PFSK-1 (cell line): ENCODE data around the gene ATXN7L1.

ENCODE experiments used
- FOXP2 ChIP-seq: optimal IDR thresholded peaks from 2 replicates; pipeline ENCODE3; 2011; ENCODE audit warnings: borderline replicate concordance, control low read depth, inconsistent platforms; ENCODE audit not compliant: insufficient read depth; ENCODE audit errors: extremely low read length, extremely low read depth
- POLR2AphosphoS5 ChIP-seq: IDR thresholded peaks from 2 replicates; pipeline ENCODE4 v1.6.1; 2012; ENCODE audit warnings: low read depth, mild to moderate bottlenecking, control low read depth, low read length, moderate library complexity
- REST ChIP-seq, 2 experiments: IDR thresholded peaks; 2 replicates each; pipeline versions ENCODE4 v1.6.1 to v1.8.0; 2011 to 2012; ENCODE audit warnings: low read depth in 2 of 2, low read length in 2 of 2, control low read depth in 1 of 2, inconsistent platforms in 1 of 2, mild to moderate bottlenecking in 1 of 2, moderate library complexity in 1 of 2; ENCODE audit not compliant: insufficient read depth in 1 of 2
- SIN3A ChIP-seq: IDR thresholded peaks from 2 replicates; pipeline ENCODE4 v1.6.1; 2012; ENCODE audit warnings: mild to moderate bottlenecking, low read length, moderate library complexity, borderline replicate concordance; ENCODE audit not compliant: insufficient read depth
- TAF1 ChIP-seq: IDR thresholded peaks from 2 replicates; pipeline ENCODE4 v1.6.1; 2012; ENCODE audit warnings: low read length, control low read depth, borderline replicate concordance; ENCODE audit not compliant: insufficient read depth

GRCh38 chr7:105713488-105714465, 162.6 kb downstream of the ATXN7L1 start:
- TF ChIP-seq REST (IDR thresholded peaks at IDR 0.05; ENCODE audit: insufficient read depth in 1 of 2, low read depth in 2 of 2, low read length in 2 of 2) (no peak), SIN3A (no peak), TAF1 (no peak), POLR2AphosphoS5 (no peak), FOXP2 (no peak)
